Measurements from ENCODE around the gene SUPT20HL1.
"Not testable (repeated sequence)": the region's sequence is repeated elsewhere in the genome, so short reads cannot be mapped to it uniquely, and the experiment has no call there.

GRCh38 chrX:24382315-24382714 is 21.9 kb downstream of the SUPT20HL1 start:
- TF ChIP-seq CTCF (conservative IDR thresholded peaks at IDR 0.05; ENCODE audit: low read length); EZH2phosphoT487 (IDR thresholded peaks at IDR 0.05; ENCODE audit: borderline replicate concordance, low read depth, low read length): not testable (repeated sequence)

All from OCI-LY7 (cell line).